Pancreas (tissue), 10 donors: ENCODE data around the gene NIM1K. TPM values are rescaled to one million over a fixed set of nuclear protein-coding genes. Genes with fewer than 3 reads are reported as not detected.

Experiments used
- ATAC-seq, 4 donors: fragments of 200-7000 bp; cut with Tn5 transposase; one replicate each; pipeline versions ENCODE4 v1.8.0 to v1.9.1; 2020; ENCODE audit warnings: mild to moderate bottlenecking in 4 of 4, moderate library complexity in 4 of 4
- DNase-seq, 6 donors: peaks; one replicate each; pipeline ENCODE4 v3.0.0-alpha.2; 2020
- FAIRE-seq: peaks from 2 replicates; lab custom pipeline; 2012; peaks lifted over from hg19 to GRCh38; lab: Jason Lieb, UNC
- H3K27ac ChIP-seq, 4 donors: fragments of 200-600 bp; sonication (generic); 1 replicate in 3 of 4; 2 replicates in 1 of 4; pipeline versions ENCODE4 v1.5.0 to v1.8.0; 2020
- H3K27me3 ChIP-seq, 4 donors: fragments of 200-600 bp; one replicate each; pipeline ENCODE4 v1.8.0; 2021
- H3K36me3 ChIP-seq, 3 donors: fragments of 200-600 bp; sonication (generic) in 1 of 3; one replicate each; pipeline versions ENCODE4 v1.5.0 to v1.8.0; 2020 to 2021
- H3K4me1 ChIP-seq, 3 donors: fragments of 200-600 bp; one replicate each; pipeline ENCODE4 v1.8.0; 2021
- H3K4me3 ChIP-seq, 4 donors: fragments of 200-600 bp; sonication (generic) in 2 of 4; one replicate each; pipeline versions ENCODE4 v1.5.0 to v1.8.0; 2020 to 2021
- H3K9me3 ChIP-seq, 4 donors: fragments of 200-600 bp; one replicate each; pipeline ENCODE4 v1.8.0; 2021
- CTCF ChIP-seq, 4 donors: fragments of 200-600 bp; sonication (generic) in 3 of 4; IDR thresholded peaks; one replicate each; pipeline versions ENCODE4 v1.5.0 to v1.8.0; 2021; ENCODE audit warnings: antibody characterized with exemption in 4 of 4
- whole genome bisulfite sequencing, 2 donors: extraction: QIAGEN DNeasy Blood & Tissue Kit; methylation state at CpG; one replicate each; pipeline ENCODE4 v1.1.7; 2013; 5-methylcytosine and 5-hydroxymethylcytosine counted together
- intact Hi-C, 3 donors: fragments of 100-400 bp; cut with DNase I; formaldehyde crosslinking; loops; one replicate each; pipeline versions ENCODE4 v1.11.1 to v1.14.2; 2022
- polyA plus RNA-seq, 2 donors: library from polyadenylated mRNA; stranded (reverse); fragments of 200-250 nt; gene quantifications; one replicate each; pipeline ENCODE4 v1.2.3, GENCODE V29; 2013
- total RNA-seq, 6 donors: library from RNA; stranded (reverse); fragmentation: NEBNext Ultra II Directional in 4 of 6; extraction: Animal tissue kit (Norgen Biotek cat#: 25700) in 4 of 6; gene quantifications; one replicate each; pipeline versions ENCODE4 v1.2.1 to v1.2.4, GENCODE V29; 2021 to 2023
- donor health status: healthy with polysubstance abuse.
- donor health status: DM: no; HTN: no; CAD: no; lungs with moderate emphysema.
- donor health status: DM: no; HTN: no; CAD: no.
- donor health status: control.
- donor health status: control.
- donor health status: Bipolar disorder and iron deficiency.
- donor health status: DM: yes; HTN: yes; CAD: no.
- donor health status: DM: no; HTN: no; CAD: no.
- donor health status: DM: no; HTN: no; CAD: no.
- donor health status: DM: yes; HTN: yes; CAD: no.

NIM1K gene
- total and polyA plus RNA-seq, 8 donors = 0.06 to 0.77 (median 0.31) TPM; not detected in 2

- DNase-seq (peak in 3 of 6 donors; percentile 16 to 41 (median 25)), ATAC-seq (peak; percentile 66 to 86 (median 82)), FAIRE-seq (no peak)
- peak in 3 of 4 donors; percentile 17 to 34 (median 19) for TF ChIP-seq CTCF (IDR thresholded peaks at IDR 0.05)
- Histone ChIP-seq H3K9me3 (no peaks in the 10 kb centered on the region), H3K27ac (no peak overlapping the region), H3K27me3 (no peaks in the 10 kb centered on the region), H3K4me1 (peaks cover 0 to 4% (median 0%) of the 10 kb centered on the region in 3 donors), H3K4me3 (no peak overlapping the region), H3K36me3 (no peaks in the 10 kb centered on the region)
- intact Hi-C loops = no loop called here
- WGBS, 2 donors = 14 to 16% methylated on average over 1 of the region's 1 CpG
Measured at GRCh38 chr5:43227655-43228054, 35.6 kb downstream of the NIM1K start.

GRCh38 chr5:43230707-43231106 is 38.7 kb downstream of the NIM1K start:
- H3K4me3 ChIP-seq = no peak overlapping the region
- no peak for ATAC-seq
- H3K9me3 ChIP-seq = no peaks in the 10 kb centered on the region
- H3K4me1 ChIP-seq = peaks cover 0 to 6% (median 0%) of the 10 kb centered on the region in 3 donors
- 88 to 92% methylated on average over 3 of the region's 3 CpGs for WGBS, 2 donors
- intact Hi-C loops = no loop called here
- H3K27ac ChIP-seq = no peak overlapping the region
- no peak for TF ChIP-seq CTCF (IDR thresholded peaks at IDR 0.05)
- FAIRE-seq = no peak
- H3K36me3 ChIP-seq = no peaks in the 10 kb centered on the region
- DNase-seq = no peak
- no peaks in the 10 kb centered on the region for H3K27me3 ChIP-seq

- DNase-seq (peak in 5 of 6 donors; percentile 43 to 84 (median 60)), FAIRE-seq (no peak), ATAC-seq (peak; percentile 80 to 83 (median 82))
- H3K27ac ChIP-seq = no peak overlapping the region
- no peaks in the 10 kb centered on the region for H3K27me3 ChIP-seq
- H3K9me3 ChIP-seq = no peaks in the 10 kb centered on the region
- H3K36me3 ChIP-seq = no peaks in the 10 kb centered on the region
- intact Hi-C loops = no loop called here
- no peak overlapping the region for H3K4me3 ChIP-seq
- 22 to 24% methylated on average over 3 of the region's 3 CpGs for WGBS, 2 donors
- TF ChIP-seq CTCF (IDR thresholded peaks at IDR 0.05) = peak in 2 of 4 donors; percentile 16 to 21
- H3K4me1 ChIP-seq = peaks cover 0 to 6% (median 0%) of the 10 kb centered on the region in 3 donors
Measured at GRCh38 chr5:43231977-43232376, 40.0 kb downstream of the NIM1K start.

GRCh38 chr5:43232943-43233833 is 41.2 kb downstream of the NIM1K start:
- intact Hi-C loops = no loop called here
- TF ChIP-seq CTCF (IDR thresholded peaks at IDR 0.05) = no peak
- no peaks in the 10 kb centered on the region for H3K9me3 ChIP-seq
- H3K27me3 ChIP-seq = no peaks in the 10 kb centered on the region
- H3K27ac ChIP-seq = no peak overlapping the region
- no peaks in the 10 kb centered on the region for H3K36me3 ChIP-seq
- no peak overlapping the region for H3K4me3 ChIP-seq
- peaks cover 0 to 6% (median 0%) of the 10 kb centered on the region in 3 donors for H3K4me1 ChIP-seq
- DNase-seq = peak in 2 of 6 donors; percentile 47 to 51
- WGBS, 2 donors = 86 to 90% methylated on average over 15 of the region's 15 CpGs
- no peak for ATAC-seq
- FAIRE-seq = no peak

- TF ChIP-seq CTCF (IDR thresholded peaks at IDR 0.05) = no peak
- no peak for DNase-seq
- FAIRE-seq = no peak
- H3K27ac ChIP-seq = no peak overlapping the region
- H3K36me3 ChIP-seq = no peaks in the 10 kb centered on the region
- peaks cover 0 to 6% (median 0%) of the 10 kb centered on the region in 3 donors for H3K4me1 ChIP-seq
- intact Hi-C loops = no loop called here
- no peaks in the 10 kb centered on the region for H3K9me3 ChIP-seq
- no peaks in the 10 kb centered on the region for H3K27me3 ChIP-seq
- WGBS, 2 donors = 48 to 51% methylated on average over 3 of the region's 3 CpGs
- H3K4me3 ChIP-seq = no peak overlapping the region
- no peak for ATAC-seq
Measured at GRCh38 chr5:43233946-43234345, 41.9 kb downstream of the NIM1K start.
